ENCODE data around the gene RAPGEF4. TPM values are rescaled to one million over a fixed set of nuclear protein-coding genes. Genes with fewer than 3 reads are reported as not detected.

The RAPGEF4 gene
- total and polyA plus RNA-seq, 2 of the 4 experiments (the other 2 are of a cell fraction): 1.7 to 3.2 TPM

DNA sequence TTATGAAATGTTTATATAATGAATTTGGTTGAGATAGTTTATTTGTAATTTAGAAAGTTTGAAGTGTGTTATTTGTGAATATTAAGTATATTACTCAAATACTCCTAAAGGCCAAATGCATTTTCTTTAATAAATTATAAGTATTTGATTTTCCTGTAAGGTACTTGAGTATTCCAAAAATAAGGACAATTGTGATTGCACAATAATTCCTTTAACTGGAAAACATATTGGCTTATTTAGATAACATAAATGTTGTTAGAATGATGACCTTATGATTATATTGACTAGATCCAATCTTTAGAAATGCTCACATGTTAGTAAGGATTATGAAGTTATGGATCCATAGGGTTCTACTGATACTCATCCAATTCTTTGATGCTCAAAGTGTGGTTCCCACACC lies 214.9 kb downstream of the RAPGEF4 start:
- no peaks in the 10 kb centered on the region for H3K27me3 ChIP-seq (ENCODE audit: control insufficient read depth, insufficient read depth, low read length)
- BruUV-seq (replicated peaks): no TSS peak
- H2BK20ac ChIP-seq (ENCODE audit: low read depth, low read length): no peak overlapping the region
- H3K9me3 ChIP-seq (ENCODE audit: control insufficient read depth, insufficient read depth, low read length): no peaks in the 10 kb centered on the region
- H3K56ac ChIP-seq (ENCODE audit: extremely low read depth, insufficient read depth, low read length): no peak overlapping the region
- no peak overlapping the region for H4K5ac ChIP-seq (ENCODE audit: low read depth, low read length)
- DNase-seq: no peak
- in situ Hi-C loops (cut with MboI; ENCODE audit: low sequenced_read_pairs): no loop called here
- H2AK5ac ChIP-seq (ENCODE audit: low read depth, low read length): no peak overlapping the region
- dilution Hi-C loops (cut with HindIII; ENCODE audit: low sequenced_read_pairs, unreplicated experiment): no loop called here
- intact Hi-C loops (cut with micrococcal nuclease): no loop called here
- ChIA-PET CTCF (no interaction called here), POLR2A (ENCODE audit: unreplicated experiment) (no interaction called here)
- no peak for ATAC-seq (ENCODE audit: low read depth)
- no peaks in the 10 kb centered on the region for H3K79me1 ChIP-seq (ENCODE audit: low read depth in 1 of 2, low read length in 2 of 2)
- H3K9ac ChIP-seq (ENCODE audit: low read depth, low read length): no peak overlapping the region
- peaks cover 11% of the 10 kb centered on the region for H3K4me1 ChIP-seq (ENCODE audit: control insufficient read depth, insufficient read depth, low read length)
- H2AFZ ChIP-seq (replicated peaks; ENCODE audit: low read length, poor library complexity): no peak overlapping the region
- H3K4me3 ChIP-seq (ENCODE audit: insufficient read depth, low read depth, low read length): no peak overlapping the region
- H4K20me1 ChIP-seq (ENCODE audit: insufficient read depth, low read length): no peaks in the 10 kb centered on the region
- H3K4me2 ChIP-seq (ENCODE audit: low read depth, low read length): no peak overlapping the region
- no peak overlapping the region for H3K4ac ChIP-seq (ENCODE audit: low read depth, low read length)
- H3K36me3 ChIP-seq (ENCODE audit: control insufficient read depth, insufficient read depth, low read length): no peaks in the 10 kb centered on the region
- no peak overlapping the region for H3K27ac ChIP-seq (ENCODE audit: insufficient read depth, low read length)
- 0 out of 2 replicates have a peak, but pooled peaks cover 7% of the 10 kb centered on the region for H3K9me1 ChIP-seq (ENCODE audit: insufficient read depth, low read length)
- no peak overlapping the region for H4K8ac ChIP-seq (ENCODE audit: low read depth in 2 of 2, low read length in 2 of 2)
- H2AK9ac ChIP-seq (replicated peaks; ENCODE audit: low read depth, low read length, poor library complexity): no peak overlapping the region
- TF ChIP-seq CEBPB (IDR thresholded peaks at IDR 0.05; ENCODE audit: low read depth, low read length): peak; percentile 83
- no peak for TF ChIP-seq RCOR1 (IDR thresholded peaks at IDR 0.05; ENCODE audit: insufficient replicate concordance, low read length)
- H4K91ac ChIP-seq (ENCODE audit: insufficient read depth, low read depth, low read length): no peak overlapping the region
- no peak overlapping the region for H3K23ac ChIP-seq (ENCODE audit: low read depth, low read length)
- H3K14ac ChIP-seq (replicated peaks; ENCODE audit: low read depth, low read length): no peak overlapping the region
- H2BK15ac ChIP-seq (ENCODE audit: low read depth, low read length): no peak overlapping the region
- H2BK5ac ChIP-seq (ENCODE audit: low read depth, low read length, poor library complexity, severe bottlenecking): no peak overlapping the region
- no peak overlapping the region for H2BK120ac ChIP-seq (ENCODE audit: low read depth, low read length)
- H3K18ac ChIP-seq (ENCODE audit: low read depth, low read length): no peak overlapping the region

All from IMR-90 (cell line).